ENCODE results near the gene FAIM.

Gene FAIM

GRCh38 chr3:138638641-138639040 is 30.1 kb downstream of the FAIM start:
- CTCF ChIA-PET: no interaction called here
- POLR2A ChIA-PET: interaction anchor here (0.6 kb wide), 1 partner anchor 574 kb away, joined by 6 read pairs; no protein-coding TSS in a partner anchor
- no peak for DNase-seq (ENCODE audit: extremely low spot score)
- TF ChIP-seq, protein P1, sequence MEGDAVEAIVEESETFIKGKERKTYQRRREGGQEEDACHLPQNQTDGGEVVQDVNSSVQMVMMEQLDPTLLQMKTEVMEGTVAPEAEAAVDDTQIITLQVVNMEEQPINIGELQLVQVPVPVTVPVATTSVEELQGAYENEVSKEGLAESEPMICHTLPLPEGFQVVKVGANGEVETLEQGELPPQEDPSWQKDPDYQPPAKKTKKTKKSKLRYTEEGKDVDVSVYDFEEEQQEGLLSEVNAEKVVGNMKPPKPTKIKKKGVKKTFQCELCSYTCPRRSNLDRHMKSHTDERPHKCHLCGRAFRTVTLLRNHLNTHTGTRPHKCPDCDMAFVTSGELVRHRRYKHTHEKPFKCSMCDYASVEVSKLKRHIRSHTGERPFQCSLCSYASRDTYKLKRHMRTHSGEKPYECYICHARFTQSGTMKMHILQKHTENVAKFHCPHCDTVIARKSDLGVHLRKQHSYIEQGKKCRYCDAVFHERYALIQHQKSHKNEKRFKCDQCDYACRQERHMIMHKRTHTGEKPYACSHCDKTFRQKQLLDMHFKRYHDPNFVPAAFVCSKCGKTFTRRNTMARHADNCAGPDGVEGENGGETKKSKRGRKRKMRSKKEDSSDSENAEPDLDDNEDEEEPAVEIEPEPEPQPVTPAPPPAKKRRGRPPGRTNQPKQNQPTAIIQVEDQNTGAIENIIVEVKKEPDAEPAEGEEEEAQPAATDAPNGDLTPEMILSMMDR (IDR thresholded peaks at IDR 0.05; ENCODE audit: control extremely low read depth, extremely low read depth, low read depth, missing control alignments): no peak

DNA sequence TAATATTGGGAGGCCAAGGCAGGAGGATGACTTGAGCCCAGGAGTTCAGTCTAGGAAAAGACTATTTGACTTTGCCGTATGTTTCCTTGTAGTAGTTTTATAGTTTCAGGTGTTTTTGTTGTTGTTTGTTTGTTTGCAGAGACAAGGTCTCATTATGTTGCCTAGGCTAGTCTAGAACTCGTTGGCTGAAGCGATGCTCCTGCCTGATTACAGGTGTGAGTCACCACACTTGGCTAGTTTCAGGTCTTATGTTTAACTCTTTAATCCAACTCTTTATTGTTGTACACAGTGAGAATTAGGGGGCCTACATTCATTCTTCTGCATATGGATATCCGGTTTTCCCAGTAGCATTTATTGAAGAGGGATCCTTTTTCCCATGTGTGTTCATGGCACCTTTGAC is 32.0 kb downstream of the FAIM start:
- DNase-seq (ENCODE audit: extremely low spot score): no peak
- ChIA-PET POLR2A (no interaction called here), CTCF (interaction anchor here (0.8 to 1.4 kb wide), 3 partner anchors 11 to 276 kb away, joined by 3 to 4 read pairs (median 3); no protein-coding TSS in a partner anchor)

DNA sequence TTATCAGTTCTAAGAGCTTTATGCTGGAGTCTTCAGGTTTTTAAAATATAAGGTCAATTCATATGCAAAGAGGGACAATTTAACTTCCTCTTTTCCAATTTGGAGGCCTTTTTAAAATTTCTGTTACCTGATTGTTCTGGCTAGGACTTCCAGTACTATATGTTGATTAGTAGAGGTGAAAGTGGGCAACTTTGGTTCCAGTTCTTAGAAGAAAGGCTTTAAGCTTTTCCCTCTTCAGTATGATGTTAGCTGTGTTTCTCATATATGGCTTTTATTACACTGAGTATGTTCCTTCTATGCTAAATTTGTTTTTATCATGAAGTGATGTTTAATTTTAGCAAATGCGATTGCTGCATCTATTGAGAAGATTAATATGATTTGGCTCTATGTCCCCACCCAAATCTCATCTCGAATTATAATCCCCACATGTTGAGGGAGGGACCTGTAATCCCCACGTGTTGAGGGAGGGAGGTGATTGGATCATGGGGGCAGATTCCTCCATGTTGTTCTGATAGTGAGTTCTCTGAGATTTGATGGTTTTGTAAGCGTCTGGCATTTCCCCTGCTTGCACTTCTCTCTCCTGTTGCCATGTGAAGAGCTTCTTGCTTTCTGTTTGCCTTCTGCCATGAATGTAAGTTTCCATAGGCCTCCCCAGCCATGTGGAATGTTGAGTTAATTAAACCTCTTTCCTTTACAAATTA is 33.8 kb downstream of the FAIM start:
- POLR2A ChIA-PET: no interaction called here
- no peak for DNase-seq (ENCODE audit: extremely low spot score)
- CTCF ChIA-PET: interaction anchor here (0.9 to 1.9 kb wide), 4 partner anchors 9 to 24 kb away, joined by 3 to 7 read pairs (median 4); no protein-coding TSS in a partner anchor
- TF ChIP-seq, protein P1 (IDR thresholded peaks at IDR 0.05; ENCODE audit: control extremely low read depth, extremely low read depth, low read depth, missing control alignments): no peak

More for the DNA sequence above, 32.0 kb downstream of the FAIM start:
- TF ChIP-seq, protein P1 (IDR thresholded peaks at IDR 0.05; ENCODE audit: control extremely low read depth, extremely low read depth, low read depth, missing control alignments): no peak

DNA sequence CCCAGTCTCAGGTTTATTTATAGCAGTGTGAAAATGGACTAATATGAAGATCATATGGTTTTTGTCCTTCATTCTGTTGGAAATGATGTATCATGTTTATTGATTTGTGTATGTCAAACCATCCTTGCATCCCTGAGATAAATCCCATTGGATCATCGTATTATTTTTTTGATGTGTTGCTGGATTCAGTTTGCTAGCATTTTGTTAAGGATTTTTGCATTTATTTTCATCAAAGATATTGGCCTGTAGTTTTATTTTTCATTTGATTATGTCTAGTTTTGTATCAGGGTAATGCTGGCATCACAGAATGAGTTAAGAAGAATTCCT is 34.3 kb downstream of the FAIM start:
- no peak for DNase-seq (ENCODE audit: extremely low spot score)
- CTCF ChIA-PET: interaction anchor here (1.9 kb wide), 1 partner anchor 8 kb away, joined by 7 read pairs; no protein-coding TSS in a partner anchor
- POLR2A ChIA-PET: no interaction called here
- TF ChIP-seq, protein P1 (IDR thresholded peaks at IDR 0.05; ENCODE audit: control extremely low read depth, extremely low read depth, low read depth, missing control alignments): no peak

DNA sequence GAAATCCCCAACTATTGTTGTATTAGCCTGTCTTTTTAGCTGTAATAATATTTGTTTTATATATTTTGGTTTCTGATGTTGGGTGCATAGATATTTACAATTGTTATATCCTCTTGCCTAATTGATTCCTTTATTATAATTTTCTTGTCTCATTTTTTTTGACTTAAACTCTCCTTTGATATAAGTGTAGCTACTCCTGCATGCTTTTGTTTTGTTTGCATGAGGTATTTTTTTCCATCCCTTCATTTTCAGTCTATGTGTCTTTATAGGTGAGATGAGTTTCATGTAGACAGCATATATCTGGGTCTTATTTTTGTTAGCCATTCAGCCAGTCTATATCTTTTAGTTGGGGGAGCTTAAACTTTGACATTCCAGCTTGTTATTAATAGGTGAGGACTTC is 37.4 kb downstream of the FAIM start:
- no peak for DNase-seq (ENCODE audit: extremely low spot score)
- CTCF ChIA-PET: no interaction called here
- POLR2A ChIA-PET: no interaction called here
- TF ChIP-seq, protein P1 (IDR thresholded peaks at IDR 0.05; ENCODE audit: control extremely low read depth, extremely low read depth, low read depth, missing control alignments): no peak

- ChIA-PET CTCF (no interaction called here), POLR2A (no interaction called here)
- no peak for DNase-seq (ENCODE audit: extremely low spot score)
- TF ChIP-seq, protein P1 (IDR thresholded peaks at IDR 0.05; ENCODE audit: control extremely low read depth, extremely low read depth, low read depth, missing control alignments): no peak
Observed at GRCh38 chr3:138646513-138646912, 37.9 kb downstream of the FAIM start.

Data from GM10248 (cell line).